K562 (cell line): Measurements from ENCODE around the gene TMEM208. TPM values are rescaled to one million over a fixed set of nuclear protein-coding genes. Genes with fewer than 3 reads are reported as not detected.

ENCODE experiments used
- ATAC-seq: fragments of 200-7000 bp; cut with Tn5 transposase; 3 replicates; pipeline ENCODE4 v1.9.1; 2020; ENCODE audit warnings: moderate library complexity
- BruUV-seq: library from RNA; stranded (reverse); fragments of 400-500 nt; replicated peaks from 2 replicates; lab custom pipeline; 2021; lab: Mats Ljungman, UMichigan
- CTCF ChIA-PET: fragments of 300-600 bp; formaldehyde crosslinking; extraction: SDS; loops from one replicate; lab custom pipeline; 2021; ENCODE audit warnings: low intra/inter-chr PET ratio; lab: Yijun Ruan, JAX
- POLR2A ChIA-PET: fragments of 300-600, 350-650 bp; sonication (Branson Sonifier 250); formaldehyde crosslinking; extraction: SDS; loops from one replicate; lab custom pipeline; 2021; ENCODE audit warnings: antibody characterized with exemption, inconsistent platforms; lab: Yijun Ruan, JAX
- DNase-seq, 4 experiments: peaks; one replicate each; pipeline versions ENCODE4 v3.0.0 to v3.0.0-alpha.2; 2011 to 2018; ENCODE audit warnings: low spot score in 3 of 4, mixed read lengths in 3 of 4; ENCODE audit errors: extremely low read depth in 1 of 4
- FAIRE-seq: peaks from 2 replicates; lab custom pipeline; 2011; peaks lifted over from hg19 to GRCh38; lab: Jason Lieb, UNC
- H2AFZ ChIP-seq: 2 replicates; pipeline ENCODE4 v1.6.0; 2011; ENCODE audit warnings: low read depth, low read length, control low read depth, inconsistent platforms
- H3K27ac ChIP-seq: fragments of 200-600 bp; 3 replicates; pipeline ENCODE4 v1.8.0; 2011; ENCODE audit warnings: low read depth, mild to moderate bottlenecking, control low read depth, inconsistent platforms, low read length, moderate library complexity, mixed read lengths; ENCODE audit errors: extremely low read depth
- H3K27me3 ChIP-seq, 2 experiments: fragments of 300-600 bp in 1 of 2; 2 replicates in 1 of 2; 3 replicates in 1 of 2; pipeline versions ENCODE4 v1.6.0 to v1.8.0; 2011; ENCODE audit warnings: inconsistent platforms in 2 of 2, low read length in 2 of 2, mild to moderate bottlenecking in 1 of 2, mixed read lengths in 1 of 2, moderate library complexity in 1 of 2; ENCODE audit not compliant: control insufficient read depth in 2 of 2, insufficient read depth in 2 of 2
- H3K36me3 ChIP-seq: fragments of 300-600 bp; 3 replicates; pipeline ENCODE4 v1.8.0; 2011; ENCODE audit warnings: mild to moderate bottlenecking, low read length, inconsistent platforms; ENCODE audit not compliant: control insufficient read depth, insufficient read depth
- H3K4me1 ChIP-seq, 2 experiments: fragments of 200-600 bp in 1 of 2; replicated peaks in 1 of 2; 2 replicates in 1 of 2; 3 replicates in 1 of 2; pipeline versions ENCODE4 v1.5.1 to v1.8.0; 2011; ENCODE audit warnings: inconsistent platforms in 2 of 2, low read length in 2 of 2, mild to moderate bottlenecking in 1 of 2, mixed read lengths in 1 of 2, moderate library complexity in 1 of 2; ENCODE audit not compliant: control insufficient read depth in 2 of 2, insufficient read depth in 2 of 2
- H3K4me2 ChIP-seq: 2 replicates; pipeline ENCODE4 v1.6.1; 2011; ENCODE audit warnings: low read length, control low read depth, inconsistent platforms, mixed read lengths; ENCODE audit not compliant: insufficient read depth
- H3K4me3 ChIP-seq: fragments of 200-600 bp; sonication (generic), shearing (Covaris generic); 2 replicates; pipeline ENCODE4 v1.5.1; 2016; ENCODE audit warnings: control low read depth, inconsistent platforms
- H3K79me2 ChIP-seq: fragments of 200-600 bp; 3 replicates; pipeline ENCODE4 v1.8.0; 2011; ENCODE audit warnings: low read length, inconsistent platforms; ENCODE audit not compliant: control insufficient read depth, insufficient read depth
- H3K9ac ChIP-seq, 2 experiments: 2 replicates each; pipeline versions ENCODE4 v1.6.0 to v1.6.1; 2011; ENCODE audit warnings: low read depth in 2 of 2, low read length in 2 of 2, control low read depth in 1 of 2, inconsistent platforms in 1 of 2, mild to moderate bottlenecking in 1 of 2, mixed read lengths in 1 of 2; ENCODE audit not compliant: insufficient read depth in 1 of 2
- H3K9me1 ChIP-seq: one replicate; pipeline ENCODE4 v1.6.0; 2011; ENCODE audit warnings: inconsistent platforms, mild to moderate bottlenecking, low read length, moderate library complexity; ENCODE audit not compliant: control insufficient read depth, insufficient read depth
- H3K9me3 ChIP-seq: replicated peaks from 2 replicates; pipeline ENCODE4 v1.5.1; 2011; ENCODE audit warnings: low read depth, low read length, inconsistent platforms; ENCODE audit not compliant: control insufficient read depth, insufficient read depth
- H4K20me1 ChIP-seq: replicated peaks from 2 replicates; pipeline ENCODE4 v1.6.1; 2011; ENCODE audit warnings: low read length, inconsistent platforms, mixed read lengths; ENCODE audit not compliant: control insufficient read depth, insufficient read depth
- ADNP ChIP-seq: fragments of 200-800 bp; sonication (Bioruptor generic); IDR thresholded peaks from 2 replicates; pipeline ENCODE4 v1.6.1; 2016; ENCODE audit warnings: missing genetic modification characterization, missing compliant biosample characterization
- GTF2F1 ChIP-seq: IDR thresholded peaks from 2 replicates; pipeline ENCODE4 v1.6.1; 2011; ENCODE audit warnings: low read depth, low read length, improper control_type of control experiment
- HBP1 ChIP-seq: fragments of 450-650 bp; formaldehyde crosslinking; IDR thresholded peaks from 2 replicates; pipeline ENCODE4 v1.4.0; 2022; ENCODE audit warnings: missing genetic modification characterization
- HNRNPUL1 ChIP-seq: fragments of 200-400 bp; formaldehyde crosslinking; IDR thresholded peaks from 2 replicates; pipeline ENCODE4 v1.6.1; 2017; ENCODE audit warnings: low read length
- KDM5B ChIP-seq: fragments of 200-600 bp; sonication (generic); IDR thresholded peaks from 2 replicates; pipeline ENCODE4 v1.6.1; 2012; ENCODE audit warnings: low read depth, mild to moderate bottlenecking, moderate library complexity, low read length, control low read depth, inconsistent platforms; ENCODE audit not compliant: insufficient replicate concordance
- MTA1 ChIP-seq: fragments of 450-650 bp; IDR thresholded peaks from 2 replicates; pipeline ENCODE4 v1.6.1; 2017; ENCODE audit warnings: borderline replicate concordance
- NR2F6 ChIP-seq: fragments of 450-650 bp; formaldehyde crosslinking; IDR thresholded peaks from 2 replicates; pipeline ENCODE4 v1.4.0; 2020; ENCODE audit warnings: mild to moderate bottlenecking
- POLR2AphosphoS5 ChIP-seq: IDR thresholded peaks from 2 replicates; pipeline ENCODE4 v1.6.1; 2011; ENCODE audit warnings: mild to moderate bottlenecking, low read depth, low read length, moderate library complexity; ENCODE audit not compliant: control insufficient read depth, insufficient read depth
- PTTG1 ChIP-seq: fragments of 450-650 bp; IDR thresholded peaks from 2 replicates; pipeline ENCODE4 v1.6.1; 2016; ENCODE audit warnings: low read depth, mild to moderate bottlenecking, missing genetic modification characterization, missing compliant biosample characterization
- RBM22 ChIP-seq: fragments of 200-400 bp; formaldehyde crosslinking; IDR thresholded peaks from 2 replicates; pipeline ENCODE4 v1.6.1; 2018; ENCODE audit warnings: low read length, low read depth; ENCODE audit not compliant: poor library complexity, severe bottlenecking
- STAT5A ChIP-seq: IDR thresholded peaks from 2 replicates; pipeline ENCODE4 v1.6.1; 2012; ENCODE audit warnings: low read length, inconsistent platforms, borderline replicate concordance
- TARDBP ChIP-seq: fragments of 450-650 bp; IDR thresholded peaks from 2 replicates; pipeline ENCODE4 v1.6.1; 2016
- ZEB2 ChIP-seq: fragments of 450-650 bp; IDR thresholded peaks from 2 replicates; pipeline ENCODE4 v1.6.1; 2016
- ZNF277 ChIP-seq: fragments of 250-450 bp; sonication (Bioruptor Pico); IDR thresholded peaks from 2 replicates; pipeline ENCODE4 v1.8.0; 2022; ENCODE audit warnings: inconsistent platforms, mild to moderate bottlenecking, moderate library complexity, borderline replicate concordance
- ZNF584 ChIP-seq: fragments of 200-800 bp; sonication (Bioruptor generic); IDR thresholded peaks from 2 replicates; pipeline ENCODE4 v1.6.1; 2016; ENCODE audit warnings: low read depth, mild to moderate bottlenecking, missing genetic modification characterization, missing compliant biosample characterization
- WGBS: fragments of 100-300 bp; shearing (Covaris generic); methylation state at CpG from one replicate; pipeline ENCODE4 v1.1.6; 2016; ENCODE audit warnings: low coverage, mixed read lengths; ENCODE audit not compliant: insufficient coverage; ENCODE audit errors: missing lambda C conversion rate; 5-methylcytosine and 5-hydroxymethylcytosine counted together
- in situ Hi-C: fragments of 300-500 bp; cut with MboI; formaldehyde crosslinking; loops from 4 replicates; pipeline ENCODE4 v1.15.0; 2018; ENCODE audit warnings: inconsistent platforms, mixed read lengths
- intact Hi-C: fragments of 100-400 bp; cut with micrococcal nuclease; formaldehyde crosslinking; loops from 2 replicates; pipeline ENCODE4 v1.14.2; 2022
- polyA plus RNA-seq, 8 experiments: library from polyadenylated mRNA; depleted of rRNA in 4 of 8; stranded (reverse) in 5 of 8; unstranded in 3 of 8; fragments of >200 nt; fragmentation: Nextera tagmentation in 2 of 8; fragmentation: Illumina TruSeq in 1 of 8; extraction: Ambion mirVana in 2 of 8; extraction: Trizol in 1 of 8; gene quantifications; 2 replicates each; pipeline versions ENCODE4 v1.2.1 to v1.2.3, GENCODE V29; 2011 to 2014; ENCODE audit warnings: inconsistent platforms in 1 of 8, missing spikeins in 1 of 8
- total RNA-seq, 7 experiments: library from RNA; depleted of rRNA in 6 of 7; stranded (reverse); fragments of >200 nt in 6 of 7; fragmentation: Illumina TruSeq in 2 of 7; extraction: Trizol in 2 of 7; gene quantifications; 2 replicates each; pipeline versions ENCODE4 v1.2.1 to v1.2.3, GENCODE V29; 2011 to 2021; ENCODE audit warnings: low replicate concordance in 1 of 7
- TF ChIP-seq, protein P1 (sequence below): sonication (generic); formaldehyde crosslinking; IDR thresholded peaks from 2 replicates; pipeline ENCODE4 v1.8.1; 2022; ENCODE audit warnings: missing genetic modification reagents

TMEM208 gene
- total and polyA plus RNA-seq, 9 of the 15 experiments (the other 6 are each of a cell fraction or from before 2014, with no cell fraction given): 31.8 to 239 (median 54.3) TPM

GRCh38 chr16:67252609-67253497 is 25.9 kb downstream of the TMEM208 start:
- no peaks in the 10 kb centered on the region for H3K9me1 ChIP-seq
- no peak overlapping the region for H3K4me3 ChIP-seq
- in situ Hi-C loops: loop anchor here (5.0 kb wide), 1 partner anchor 89 kb away; no protein-coding TSS in a partner anchor
- ChIA-PET CTCF (no interaction called here), POLR2A (interaction anchor here (0.7 to 1.0 kb wide), 3 partner anchors 11 to 396 kb away, joined by 3 to 4 read pairs (median 3); partner anchors contain the start of gene ZDHHC1)
- no peaks in the 10 kb centered on the region for H3K9me3 ChIP-seq
- no TSS peak for BruUV-seq
- no peak overlapping the region for H3K27ac ChIP-seq
- no peaks in the 10 kb centered on the region for H3K36me3 ChIP-seq
- FAIRE-seq (no peak), ATAC-seq (no peak)
- 0 out of 4 replicates have a peak overlapping the region, but pooled peaks of 1 of the 2 experiments have one; percentile 40 for H3K9ac ChIP-seq
- WGBS: 80% methylated on average over 4 of the region's 4 CpGs
- peaks cover 22 to 34% of the 10 kb centered on the region in 2 experiments; a peak in 4 of 5 replicates for H3K4me1 ChIP-seq
- no peak overlapping the region for H3K4me2 ChIP-seq
- H3K79me2 ChIP-seq: no peaks in the 10 kb centered on the region; the same call in 2 of the 3 replicates
- no peak overlapping the region for H2AFZ ChIP-seq
- no peak for TF ChIP-seq HBP1
- no peak for TF ChIP-seq ADNP (tag)
- TF ChIP-seq NR2F6 (CRISPR knock-in tag): no peak
- no peak for TF ChIP-seq ZEB2
- TF ChIP-seq MTA1: no peak
- TF ChIP-seq STAT5A: no peak
- no peak for TF ChIP-seq GTF2F1
- no peak for TF ChIP-seq ZNF584
- no peak for TF ChIP-seq PTTG1
- no peak for TF ChIP-seq HNRNPUL1
- TF ChIP-seq RBM22: no peak
- TF ChIP-seq, protein P1, sequence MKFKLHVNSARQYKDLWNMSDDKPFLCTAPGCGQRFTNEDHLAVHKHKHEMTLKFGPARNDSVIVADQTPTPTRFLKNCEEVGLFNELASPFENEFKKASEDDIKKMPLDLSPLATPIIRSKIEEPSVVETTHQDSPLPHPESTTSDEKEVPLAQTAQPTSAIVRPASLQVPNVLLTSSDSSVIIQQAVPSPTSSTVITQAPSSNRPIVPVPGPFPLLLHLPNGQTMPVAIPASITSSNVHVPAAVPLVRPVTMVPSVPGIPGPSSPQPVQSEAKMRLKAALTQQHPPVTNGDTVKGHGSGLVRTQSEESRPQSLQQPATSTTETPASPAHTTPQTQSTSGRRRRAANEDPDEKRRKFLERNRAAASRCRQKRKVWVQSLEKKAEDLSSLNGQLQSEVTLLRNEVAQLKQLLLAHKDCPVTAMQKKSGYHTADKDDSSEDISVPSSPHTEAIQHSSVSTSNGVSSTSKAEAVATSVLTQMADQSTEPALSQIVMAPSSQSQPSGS (CRISPR knock-in tag): no peak
- no peak for TF ChIP-seq ZNF277
- no peak for TF ChIP-seq POLR2AphosphoS5
- no peak for TF ChIP-seq TARDBP
- TF ChIP-seq KDM5B: no peak
- TF ChIP-seq, all 486 proteins: peak for 0
- H4K20me1 ChIP-seq: no peaks in the 10 kb centered on the region
- no peaks in the 10 kb centered on the region for H3K27me3 ChIP-seq
- DNase-seq: no peak
- intact Hi-C loops: no loop called here
